Measurements from ENCODE around the gene PID1. TPM values are rescaled to one million over a fixed set of nuclear protein-coding genes. Genes with fewer than 3 reads are reported as not detected.

The PID1 gene
- total and polyA plus RNA-seq, 10 donors: 3.2 to 30.0 (median 14.7) TPM

DNA sequence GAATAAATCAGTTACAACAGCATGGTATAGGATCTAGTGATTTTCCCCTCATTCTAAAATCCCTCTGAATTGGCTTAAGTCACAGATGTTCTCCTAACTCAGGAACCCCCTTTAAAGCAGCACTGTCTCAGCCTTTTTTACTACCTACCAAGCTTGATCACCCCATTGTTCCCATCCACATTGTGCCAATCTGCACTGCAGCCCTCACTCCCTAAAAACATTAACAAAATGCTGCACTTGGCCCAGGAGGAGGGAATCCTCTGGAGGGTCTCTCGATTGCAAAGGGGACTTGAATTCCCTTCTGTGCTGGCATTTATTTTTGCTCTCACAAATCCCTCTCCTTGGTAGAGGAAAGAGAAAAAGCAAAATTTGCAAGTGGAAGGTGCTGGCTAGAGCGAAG, 223.0 kb downstream of the PID1 start:
- Histone ChIP-seq H3K27me3 (replicated peaks in 1 of 7) (no peaks in the 10 kb centered on the region), H3K4me3 (no peak overlapping the region), H3K9me3 (no peaks in the 10 kb centered on the region), H3K36me3 (no peaks in the 10 kb centered on the region), H3K27ac (no peak overlapping the region), H3K4me1 (no peaks in the 10 kb centered on the region)
- WGBS, 5 donors: 55 to 74% (median 62%) methylated on average over 2 of the region's 2 CpGs
- TF ChIP-seq POLR2AphosphoS5 (IDR thresholded peaks at IDR 0.05) (no peak), CTCF (IDR thresholded peaks at IDR 0.05 in 8 of 11, conservative IDR thresholded peaks at IDR 0.05 in 3 of 11) (no peak), POLR2A (IDR thresholded peaks at IDR 0.05) (no peak)
- intact Hi-C loops (cut with DNase I; ENCODE audit: low total_unique reads): no loop called here
- DNase-seq: no peak

DNA sequence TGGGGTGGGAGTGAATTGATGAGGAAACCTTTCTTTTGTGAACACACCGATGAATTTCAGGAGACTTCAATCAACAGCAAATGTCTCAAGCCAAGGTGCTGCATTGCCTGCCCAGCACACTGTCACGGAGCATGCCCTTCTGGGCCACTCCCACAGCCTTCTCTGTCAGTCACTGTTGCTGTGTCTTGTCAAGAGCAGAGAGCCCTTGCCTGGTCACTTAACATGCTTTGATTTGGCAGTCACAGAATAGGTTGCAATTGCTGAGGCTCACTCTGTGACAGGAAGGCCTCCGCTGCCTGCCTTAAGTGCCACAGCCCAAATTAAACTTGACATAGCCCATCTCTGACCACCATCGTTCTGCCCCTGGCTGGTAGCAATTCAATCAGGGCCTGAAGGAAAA, 225.4 kb downstream of the PID1 start:
- Histone ChIP-seq H3K4me3 (no peak overlapping the region), H3K9me3 (no peaks in the 10 kb centered on the region), H3K4me1 (no peaks in the 10 kb centered on the region), H3K27ac (no peak overlapping the region), H3K27me3 (replicated peaks in 1 of 7) (no peaks in the 10 kb centered on the region), H3K36me3 (no peaks in the 10 kb centered on the region)
- TF ChIP-seq CTCF (IDR thresholded peaks at IDR 0.05 in 8 of 11, conservative IDR thresholded peaks at IDR 0.05 in 3 of 11): no peak
- DNase-seq: no peak
- 79 to 88% (median 84%) methylated on average over 4 of the region's 4 CpGs for WGBS, 5 donors
- intact Hi-C loops (cut with DNase I; ENCODE audit: low total_unique reads): no loop called here

- H3K36me3 ChIP-seq: no peaks in the 10 kb centered on the region
- H3K4me1 ChIP-seq: no peaks in the 10 kb centered on the region
- TF ChIP-seq POLR2A (IDR thresholded peaks at IDR 0.05) (no peak), CTCF (IDR thresholded peaks at IDR 0.05 in 8 of 11, conservative IDR thresholded peaks at IDR 0.05 in 3 of 11) (no peak), POLR2AphosphoS5 (IDR thresholded peaks at IDR 0.05) (no peak)
- no peaks in the 10 kb centered on the region for H3K9me3 ChIP-seq
- H3K27ac ChIP-seq: no peak overlapping the region
- intact Hi-C loops (cut with DNase I; ENCODE audit: low total_unique reads): no loop called here
- no peak overlapping the region for H3K4me3 ChIP-seq
- DNase-seq: no peak
- WGBS, 5 donors: 33 to 79% (median 74%) methylated on average over 4 of the region's 4 CpGs
- no peaks in the 10 kb centered on the region for H3K27me3 ChIP-seq (replicated peaks in 1 of 7)
These were observed 226.5 kb downstream of the PID1 start for GRCh38 chr2:229044581-229044980.

GRCh38 chr2:229043681-229044080, 227.4 kb downstream of the PID1 start:
- no peaks in the 10 kb centered on the region for H3K9me3 ChIP-seq
- intact Hi-C loops (cut with DNase I; ENCODE audit: low total_unique reads): no loop called here
- no peak for DNase-seq
- H3K27ac ChIP-seq: no peak overlapping the region
- H3K4me3 ChIP-seq: no peak overlapping the region
- no peaks in the 10 kb centered on the region for H3K36me3 ChIP-seq
- TF ChIP-seq CTCF (IDR thresholded peaks at IDR 0.05 in 8 of 11, conservative IDR thresholded peaks at IDR 0.05 in 3 of 11) (no peak), POLR2AphosphoS5 (IDR thresholded peaks at IDR 0.05) (no peak)
- H3K4me1 ChIP-seq: no peaks in the 10 kb centered on the region
- no peaks in the 10 kb centered on the region for H3K27me3 ChIP-seq (replicated peaks in 1 of 7)
- 69 to 85% (median 74%) methylated on average over 3 of the region's 3 CpGs for WGBS, 5 donors
